Activated CD8-positive, alpha-beta memory T cell treated with anti-CD3 and anti-CD28 coated beads, Interleukin-2, amount 50 U/mL, for 24 hours (primary cell): Measurements from ENCODE around the gene PHLPP1.

ENCODE experiments used
- DNase-seq: peaks from one replicate; pipeline ENCODE4 v3.0.0-alpha.2; 2020; ENCODE audit errors: extremely low read depth

Gene PHLPP1

DNA sequence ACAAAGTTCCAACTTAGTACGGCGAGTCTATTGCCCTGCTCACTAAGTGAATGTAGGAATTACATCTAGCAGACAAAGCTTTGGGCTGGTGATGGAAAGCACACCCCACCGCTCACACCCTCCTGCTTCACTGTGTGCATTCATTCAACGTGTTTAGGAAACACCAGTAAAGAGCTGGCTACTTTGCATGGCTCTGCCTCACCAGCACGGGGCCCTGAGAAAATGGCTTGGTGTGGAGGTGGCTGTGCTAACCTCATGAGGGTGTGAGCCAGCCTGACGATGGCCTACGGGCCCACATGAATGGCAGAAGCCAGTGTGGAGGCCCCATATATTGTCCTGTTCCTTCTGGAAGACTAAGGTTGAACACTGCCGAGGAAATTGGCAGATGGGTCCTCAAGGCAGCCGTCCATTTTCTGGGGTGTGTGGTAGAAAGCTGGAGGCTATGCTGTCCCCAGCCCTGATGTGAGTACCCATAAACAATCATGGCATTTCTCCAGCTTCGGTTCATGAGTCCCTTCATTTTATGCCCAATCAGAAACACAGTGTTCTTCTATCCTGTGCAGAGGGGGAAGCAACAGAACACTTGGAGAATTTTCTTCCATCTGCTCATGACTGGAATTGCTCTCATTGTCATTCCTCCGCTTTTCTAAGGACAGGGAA, 269.4 kb downstream of the PHLPP1 start:
- no peak for DNase-seq

DNA sequence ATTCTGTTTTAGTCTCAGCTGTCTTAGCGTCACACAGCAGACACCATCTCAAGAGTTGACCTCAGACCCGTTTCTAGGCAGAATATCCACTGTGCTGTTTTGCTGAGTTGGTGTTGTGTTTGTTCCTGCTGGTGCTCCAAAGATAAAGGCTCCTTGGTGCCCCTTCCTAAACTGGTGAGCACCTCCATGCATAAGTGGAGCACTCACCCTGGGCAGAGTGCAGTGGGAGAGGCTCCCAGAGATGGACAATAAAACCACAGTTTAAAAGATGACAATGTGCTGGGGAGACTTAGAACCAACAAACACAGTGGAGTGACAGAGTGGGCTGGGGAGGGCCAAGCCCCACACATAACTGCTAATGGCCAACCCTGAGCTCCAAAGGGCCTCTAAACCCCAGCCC, 271.1 kb downstream of the PHLPP1 start:
- no peak for DNase-seq

DNA sequence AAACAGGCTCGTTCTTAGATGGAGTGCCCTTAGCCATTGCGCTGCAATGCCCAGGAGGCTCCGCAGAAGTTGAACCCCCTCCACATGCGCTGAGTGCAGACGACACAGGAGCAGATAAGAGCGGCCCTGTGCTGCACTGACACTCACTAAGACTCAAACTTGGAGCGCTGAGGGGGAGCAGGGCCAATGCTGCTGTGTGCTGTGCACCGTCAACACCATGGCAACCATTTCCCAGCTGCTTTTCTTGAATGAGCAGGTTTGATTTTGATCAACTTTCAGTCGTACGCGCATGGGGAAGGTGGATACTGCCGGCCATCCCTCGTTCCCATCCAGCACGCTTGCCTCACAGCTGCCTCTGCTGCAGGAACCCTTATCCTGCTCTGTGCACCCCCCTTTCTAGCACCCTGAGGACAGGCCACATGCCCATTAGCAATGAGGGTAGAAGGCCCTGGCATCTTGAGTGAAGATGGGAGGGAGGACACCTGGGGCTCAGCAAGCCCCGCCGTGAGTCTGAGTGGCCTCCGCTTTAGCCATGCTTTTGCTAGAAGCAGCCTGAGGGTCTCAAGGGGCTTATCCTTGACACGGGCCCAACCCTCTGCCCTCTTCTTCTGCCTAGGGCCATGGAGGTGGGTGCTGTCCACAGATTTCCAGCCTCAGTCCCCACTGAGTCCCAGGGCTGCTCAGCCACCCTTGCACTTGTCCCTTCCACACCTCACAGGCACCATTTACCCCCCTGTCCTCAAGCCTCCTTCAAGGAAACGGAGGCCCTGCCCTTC, 271.9 kb downstream of the PHLPP1 start:
- no peak for DNase-seq

DNA sequence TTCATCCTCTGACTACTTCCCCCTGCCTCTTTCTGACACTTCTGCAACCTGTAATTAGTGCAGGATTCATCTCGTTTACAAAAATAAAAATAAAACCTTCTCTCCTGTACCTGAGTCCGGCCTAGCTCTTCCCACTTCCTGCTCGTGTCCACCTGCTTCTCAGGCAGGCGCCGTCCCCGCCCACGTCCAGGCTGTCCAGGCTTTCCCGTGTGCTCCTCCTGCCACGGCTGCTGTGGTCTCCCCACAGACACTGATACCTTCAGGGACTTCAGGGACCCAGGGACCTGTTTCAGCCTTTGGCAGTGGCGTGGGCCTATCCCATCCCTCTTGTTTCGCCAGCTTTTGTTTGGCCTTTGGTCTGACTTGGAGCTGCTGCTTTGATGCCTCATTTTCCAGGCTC, 272.5 kb downstream of the PHLPP1 start:
- no peak for DNase-seq

DNA sequence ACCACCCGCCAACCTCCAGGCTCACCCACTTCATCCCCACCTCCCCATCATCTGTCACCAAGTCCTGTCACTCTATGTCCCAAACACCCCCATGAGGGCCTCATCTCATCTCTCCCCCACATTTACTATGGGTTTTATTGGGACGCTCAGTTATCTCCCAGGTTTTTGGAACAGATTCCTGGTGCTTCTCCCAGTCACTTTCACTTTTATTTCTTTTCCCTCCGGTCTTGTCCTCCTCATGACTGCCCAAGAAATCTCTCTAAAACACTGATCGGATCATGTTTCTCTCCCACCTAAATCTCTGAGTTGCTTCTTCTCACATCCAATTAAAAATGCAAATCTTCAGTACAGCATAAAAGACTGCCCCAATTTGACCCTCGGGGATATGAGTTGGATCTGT, 273.1 kb downstream of the PHLPP1 start:
- no peak for DNase-seq

DNA sequence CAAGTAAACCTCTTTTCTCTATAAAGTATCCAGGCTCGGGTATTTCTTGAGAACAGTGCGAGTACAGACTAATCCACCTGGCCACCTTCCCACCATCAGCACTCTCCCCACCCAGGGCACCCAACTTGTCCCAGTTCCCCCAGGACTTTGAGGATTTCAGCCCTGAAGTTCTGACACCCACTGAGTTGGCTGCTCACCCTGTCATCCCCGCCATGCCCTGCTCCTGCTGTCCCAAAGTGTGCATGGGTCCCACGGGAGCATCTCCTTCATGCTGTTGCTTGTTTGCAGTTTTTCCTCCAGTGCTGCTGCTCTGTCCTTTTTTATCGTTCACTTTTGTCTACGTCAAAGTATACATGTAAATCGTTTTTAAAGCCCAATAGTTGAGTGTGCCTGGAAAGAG, 273.9 kb downstream of the PHLPP1 start:
- DNase-seq: no peak

DNA sequence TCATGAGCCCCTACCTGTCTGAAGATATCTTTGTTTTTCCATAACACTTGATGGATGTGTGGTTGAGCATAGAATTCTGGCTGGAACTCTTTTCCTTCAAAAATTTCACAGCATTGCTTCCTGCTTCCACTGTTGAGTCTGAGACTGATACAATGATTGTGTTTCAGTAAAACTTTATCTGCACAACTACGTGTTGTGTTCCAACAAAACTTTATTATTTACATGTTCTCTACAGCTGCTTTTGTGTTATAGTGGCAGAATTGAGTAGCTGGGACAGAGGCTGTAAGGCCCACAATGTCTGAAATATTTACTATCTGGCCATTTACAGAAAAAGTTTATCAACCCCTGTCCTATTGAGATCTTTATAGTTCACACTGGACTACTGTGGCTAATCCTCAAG, 275.3 kb downstream of the PHLPP1 start:
- DNase-seq: no peak

DNA sequence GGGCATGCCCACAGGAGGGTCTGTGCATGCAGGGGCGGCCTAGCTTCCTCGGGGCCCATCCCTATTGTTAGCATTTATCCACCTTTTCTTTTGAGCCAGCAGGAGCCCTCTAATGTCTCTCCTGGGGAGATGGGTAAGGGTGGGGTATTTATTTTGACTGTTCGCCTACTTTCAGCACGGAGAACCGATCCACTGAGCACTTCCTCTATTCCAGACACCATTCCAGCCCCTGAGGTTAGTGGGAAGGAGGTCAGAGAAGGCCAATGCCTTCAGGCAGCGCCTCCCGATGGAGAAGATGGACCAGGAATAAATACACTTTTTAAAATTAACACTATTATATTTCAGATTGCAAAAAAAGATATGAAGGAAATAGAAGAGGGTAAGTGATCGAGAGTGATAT, 276.0 kb downstream of the PHLPP1 start:
- DNase-seq: no peak

DNA sequence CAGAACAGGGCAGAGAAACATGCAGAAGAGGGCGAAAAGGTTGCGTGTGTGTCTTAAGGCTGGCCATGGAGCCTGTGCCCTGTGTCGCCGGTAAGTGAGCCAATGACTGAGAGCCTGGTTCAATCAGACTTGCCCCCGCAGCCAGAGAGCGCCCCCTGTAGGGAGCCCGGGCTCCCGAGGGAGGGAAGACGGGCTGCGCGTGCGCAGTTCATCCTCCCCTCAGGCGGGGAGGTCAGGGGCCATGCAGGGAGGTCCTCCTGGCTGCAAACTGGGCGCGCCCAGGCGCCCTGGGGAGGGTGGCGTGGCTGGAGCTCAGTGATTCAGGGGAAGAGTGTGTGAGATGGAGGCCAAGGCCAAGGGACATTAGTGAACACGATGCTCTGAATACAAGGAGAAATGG, 276.6 kb downstream of the PHLPP1 start:
- DNase-seq: no peak

DNA sequence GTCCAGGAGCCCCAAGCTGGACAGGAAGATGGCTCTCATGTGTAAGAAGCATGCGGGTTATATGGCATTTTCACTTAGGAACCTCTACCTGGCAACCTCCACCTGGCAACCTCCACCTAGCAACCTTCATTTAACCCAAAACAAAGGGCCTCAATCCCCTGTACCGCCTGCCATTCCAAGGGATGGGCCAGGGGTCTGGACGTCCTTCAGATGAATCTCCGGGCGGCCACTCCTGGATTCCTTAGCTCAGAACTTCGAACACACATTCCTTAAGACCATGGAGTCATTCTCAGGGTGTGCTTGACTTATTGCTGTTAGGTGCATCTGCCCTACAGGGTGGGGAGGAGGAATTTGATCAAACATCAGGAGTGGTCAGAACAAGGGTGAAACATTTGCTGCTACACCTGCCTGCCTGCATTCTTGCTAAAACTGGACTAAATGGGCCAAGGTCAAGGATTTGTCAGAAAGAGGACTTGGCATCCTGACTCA, 277.6 kb downstream of the PHLPP1 start:
- DNase-seq: no peak

DNA sequence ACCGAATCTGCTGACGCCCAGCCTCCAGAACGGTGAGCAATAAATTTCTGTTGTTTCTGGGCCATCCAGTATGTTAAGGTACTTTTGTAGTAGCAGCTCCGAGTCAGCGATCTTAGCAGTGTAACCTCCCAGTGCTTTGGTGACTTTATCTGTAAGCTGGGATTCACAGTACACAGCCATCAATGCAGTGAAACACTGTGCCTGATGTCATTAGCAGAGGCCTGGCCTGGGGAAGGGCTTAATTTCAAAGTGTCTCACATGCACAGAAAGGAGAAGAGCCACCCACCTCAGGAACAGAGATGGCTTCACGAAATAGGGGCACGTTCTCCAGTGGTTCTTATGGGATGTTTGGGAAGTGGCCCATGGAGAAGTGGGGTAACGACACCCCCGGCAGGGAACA, 281.2 kb downstream of the PHLPP1 start:
- no peak for DNase-seq

DNA sequence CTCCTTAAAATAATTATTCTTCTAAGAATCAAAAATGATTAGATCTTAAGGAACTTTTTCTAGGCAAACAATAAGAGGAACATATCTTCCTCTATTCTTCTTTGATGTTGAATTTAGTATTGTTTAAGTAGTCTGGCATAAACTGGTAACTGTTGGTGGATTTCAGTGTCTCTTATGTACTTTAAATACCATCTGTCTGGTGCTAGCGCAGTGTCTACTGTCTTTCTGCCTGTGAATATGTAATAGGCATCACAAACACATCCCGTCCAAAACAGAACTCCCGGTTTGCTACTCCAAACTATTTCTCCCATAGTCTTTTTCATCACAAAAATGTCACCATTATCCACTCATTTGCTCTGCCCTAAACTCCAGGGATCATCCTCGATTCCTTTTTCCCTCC, 281.7 kb downstream of the PHLPP1 start:
- no peak for DNase-seq

DNA sequence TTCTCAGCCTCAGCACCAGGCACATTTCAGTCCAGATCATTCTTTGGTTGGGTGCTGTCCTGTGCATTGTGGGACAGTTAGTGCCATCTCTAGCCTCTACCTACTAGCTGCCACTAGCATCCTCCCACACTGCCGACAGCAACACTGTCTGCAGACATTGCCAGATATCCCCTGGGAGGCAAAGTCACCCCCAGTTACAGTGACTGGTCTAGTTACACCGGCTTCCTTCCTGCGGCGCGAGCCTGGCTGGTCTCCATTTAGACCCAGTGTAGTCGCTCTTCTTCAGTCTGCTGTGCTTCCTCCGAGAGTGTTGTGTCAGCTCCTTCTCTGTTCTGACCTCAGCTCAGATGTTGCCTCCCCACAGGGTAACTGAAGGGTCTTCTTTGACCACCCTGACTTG, 283.1 kb downstream of the PHLPP1 start:
- no peak for DNase-seq

DNA sequence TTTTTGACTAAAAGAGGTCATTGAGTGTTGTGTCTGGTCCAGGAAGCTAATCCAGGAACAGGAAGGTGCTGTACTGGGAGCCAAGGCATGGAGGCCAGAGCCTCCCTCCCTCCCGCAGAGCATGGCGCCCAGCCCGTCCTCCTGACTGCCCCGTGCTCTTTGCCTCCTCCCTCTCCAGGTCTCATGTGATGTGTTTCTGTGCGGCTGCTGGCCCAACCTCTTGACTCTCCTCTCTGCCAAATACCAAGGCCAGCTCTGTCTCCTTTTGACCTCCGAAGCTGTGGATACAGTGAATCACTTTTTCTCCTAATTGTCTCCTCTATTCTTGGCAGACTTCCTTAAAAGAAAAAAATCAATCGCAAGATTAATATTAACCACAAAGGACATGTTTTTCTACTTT, 284.1 kb downstream of the PHLPP1 start:
- no peak for DNase-seq

DNA sequence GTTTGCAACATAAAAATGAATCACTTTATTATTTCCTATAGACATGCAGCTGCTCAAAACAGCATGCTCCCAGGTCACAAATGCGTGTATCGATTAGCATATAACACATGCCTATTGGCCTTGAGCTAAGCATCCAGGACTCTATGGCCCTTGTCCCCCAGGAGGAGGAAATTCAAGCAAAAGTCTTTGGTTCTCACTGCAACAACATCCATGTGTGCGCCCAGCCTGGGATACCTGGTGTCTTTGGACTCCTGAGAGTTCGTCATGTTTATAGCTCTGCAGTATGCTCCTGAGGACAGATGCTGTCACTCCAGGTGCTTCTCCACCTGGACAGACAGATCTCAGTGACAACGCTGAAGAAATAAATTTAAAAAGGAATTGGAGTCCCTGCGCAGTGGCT, 284.6 kb downstream of the PHLPP1 start:
- DNase-seq: no peak

DNA sequence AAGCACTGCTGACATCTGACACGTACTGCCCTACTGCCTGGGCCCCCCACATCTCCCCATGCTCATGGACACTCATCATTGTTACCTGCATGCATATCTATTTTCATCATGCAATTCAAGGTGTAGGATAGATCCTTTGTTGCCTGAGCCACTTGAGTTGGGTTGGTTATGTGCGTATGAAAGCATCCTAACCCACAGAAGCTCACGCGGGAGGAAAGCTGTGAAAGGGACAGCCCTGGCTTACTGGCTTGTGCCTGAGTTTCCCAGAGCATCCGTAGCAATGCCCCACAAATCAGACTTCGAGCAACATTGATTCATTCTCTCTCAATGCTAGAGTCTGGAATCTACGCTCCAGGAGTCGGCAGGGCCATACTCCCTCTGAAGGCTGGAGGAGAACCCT, 285.5 kb downstream of the PHLPP1 start:
- no peak for DNase-seq

DNA sequence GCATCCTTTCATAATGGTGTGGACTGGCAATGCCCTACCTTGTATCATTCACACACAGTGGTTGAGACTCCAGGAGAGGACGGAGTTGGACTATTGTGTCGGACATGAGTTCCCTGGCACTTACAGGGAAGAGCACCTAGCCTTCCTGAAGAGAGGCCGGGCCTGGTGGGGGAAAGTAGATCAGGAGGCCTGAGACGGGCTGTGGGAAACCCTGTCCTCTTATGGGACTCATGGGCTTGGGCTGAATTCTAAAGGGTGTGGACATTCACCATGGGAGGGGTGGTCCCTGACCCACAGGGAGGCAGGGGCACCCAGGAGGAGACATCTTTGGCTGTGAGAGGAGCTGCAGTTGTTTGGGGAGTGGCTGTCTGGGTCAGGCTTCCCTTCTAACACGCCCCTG, 286.5 kb downstream of the PHLPP1 start:
- no peak for DNase-seq

DNA sequence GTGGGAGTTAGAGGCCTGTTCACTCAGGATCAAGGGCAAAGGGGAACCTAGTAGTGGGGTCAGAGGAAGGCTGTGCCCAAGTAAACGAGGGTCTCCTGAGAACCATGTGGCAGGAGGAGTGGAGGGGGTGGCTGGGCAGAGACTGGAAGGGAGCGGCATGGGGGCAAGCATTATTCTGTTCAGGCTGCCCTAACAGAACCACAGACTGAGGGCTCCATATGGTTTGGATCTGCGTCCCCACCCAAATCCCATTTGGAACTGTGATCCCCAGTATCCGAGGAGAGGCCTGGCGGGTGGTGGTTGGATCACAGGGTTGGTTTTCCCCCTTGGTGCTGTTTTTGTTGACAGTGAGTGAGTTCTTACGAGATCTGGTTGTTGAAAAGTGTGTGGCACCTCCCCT, 287.0 kb downstream of the PHLPP1 start:
- DNase-seq: no peak

DNA sequence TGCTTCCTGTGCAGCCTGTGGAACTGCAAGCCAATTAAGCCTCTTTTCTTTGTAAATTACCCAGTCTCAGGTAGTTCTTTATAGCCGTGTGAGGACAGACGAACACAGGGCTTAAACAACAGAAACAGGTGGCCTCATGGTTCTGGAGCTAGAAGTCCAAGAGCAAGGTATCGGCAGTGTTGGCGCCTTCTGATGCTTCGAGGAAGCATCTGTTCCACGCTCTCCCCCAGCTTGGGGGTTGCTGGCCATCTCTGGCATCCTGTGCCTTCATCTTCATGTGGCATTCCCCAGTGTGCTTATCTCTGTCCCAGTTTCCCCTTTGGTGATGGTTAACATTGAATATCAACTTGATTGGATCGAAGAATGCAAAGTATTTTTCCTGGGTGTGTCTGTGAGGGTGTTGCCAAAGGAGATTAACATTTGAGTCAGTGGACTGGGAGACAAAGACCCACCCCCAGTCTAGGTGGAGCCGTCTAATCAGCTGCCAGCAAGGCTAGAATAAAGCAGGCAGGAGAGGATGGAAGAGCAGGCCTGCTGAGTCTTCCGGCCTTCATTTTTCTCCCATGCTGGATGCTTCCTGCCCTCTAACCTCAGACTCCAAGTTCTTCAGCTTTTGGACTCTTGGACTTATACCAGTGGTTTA, 287.6 kb downstream of the PHLPP1 start:
- no peak for DNase-seq

DNA sequence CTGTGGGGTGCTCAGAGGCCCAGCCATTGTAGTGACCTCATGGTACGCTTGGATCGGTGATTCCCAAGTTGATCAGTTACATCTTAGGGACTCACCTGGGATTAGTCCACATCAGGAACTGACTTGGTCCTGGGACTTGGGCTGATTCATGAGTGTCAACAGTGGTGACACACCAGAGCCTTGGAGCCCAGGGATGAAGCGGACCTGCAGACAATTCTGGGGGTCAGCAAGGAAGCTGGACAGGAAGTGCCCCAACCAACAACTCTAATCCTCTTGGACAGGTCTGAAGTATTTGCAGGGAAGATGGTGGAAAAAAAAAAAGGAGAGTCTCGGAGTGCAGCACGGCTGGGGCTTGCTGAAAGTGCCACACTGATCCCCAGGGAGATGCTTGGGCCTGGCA, 288.6 kb downstream of the PHLPP1 start:
- no peak for DNase-seq

DNA sequence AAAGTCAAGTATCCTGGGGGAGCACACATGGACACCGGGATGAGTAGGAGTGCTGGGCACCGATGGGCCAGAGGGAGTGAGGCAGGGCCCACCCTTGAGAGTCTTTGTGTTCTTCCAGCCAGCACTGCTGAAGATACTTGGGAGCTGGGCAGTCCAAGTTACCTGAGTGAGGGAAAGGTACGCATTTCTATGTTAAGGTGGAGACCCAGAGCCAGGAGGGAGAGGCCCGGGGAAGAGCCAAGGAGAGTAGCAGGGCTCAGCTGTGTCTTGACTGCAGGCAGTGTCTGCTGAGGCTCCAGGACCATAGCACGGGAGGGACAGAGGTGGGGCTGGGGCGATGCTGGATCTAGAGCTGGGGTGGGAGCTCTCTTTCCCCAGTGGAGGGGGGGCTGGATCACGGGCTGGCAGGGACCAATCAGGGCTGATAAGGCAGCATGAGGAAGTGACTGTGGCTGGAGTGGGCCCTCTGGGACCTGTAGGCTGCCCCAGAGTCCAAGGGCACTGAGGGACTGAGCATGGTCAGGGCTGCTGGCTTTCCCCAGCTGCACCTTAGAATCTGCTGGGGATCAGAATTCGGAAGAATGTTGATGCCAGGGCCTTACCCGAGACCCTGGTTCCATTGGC, 289.2 kb downstream of the PHLPP1 start:
- no peak for DNase-seq

DNA sequence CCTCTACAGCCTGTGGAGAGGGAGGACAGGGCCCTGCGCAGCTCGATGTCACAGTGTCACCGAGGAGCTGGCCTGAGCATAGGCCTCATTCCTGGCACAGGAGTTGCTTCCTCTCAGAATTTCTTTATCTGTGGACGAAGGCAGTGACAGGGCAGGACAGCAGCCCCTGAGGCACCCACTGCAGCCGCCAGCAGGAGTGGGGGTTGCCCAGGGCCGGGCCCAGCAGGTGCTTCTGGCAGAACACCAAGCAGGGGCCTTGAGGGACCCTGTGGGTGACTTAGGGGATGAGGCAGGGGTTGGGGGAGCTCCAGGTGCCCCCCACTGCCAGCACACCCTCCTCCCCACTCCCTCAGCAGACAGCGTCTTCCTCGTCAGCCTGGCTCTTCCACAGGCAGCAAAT, 290.0 kb downstream of the PHLPP1 start:
- no peak for DNase-seq

DNA sequence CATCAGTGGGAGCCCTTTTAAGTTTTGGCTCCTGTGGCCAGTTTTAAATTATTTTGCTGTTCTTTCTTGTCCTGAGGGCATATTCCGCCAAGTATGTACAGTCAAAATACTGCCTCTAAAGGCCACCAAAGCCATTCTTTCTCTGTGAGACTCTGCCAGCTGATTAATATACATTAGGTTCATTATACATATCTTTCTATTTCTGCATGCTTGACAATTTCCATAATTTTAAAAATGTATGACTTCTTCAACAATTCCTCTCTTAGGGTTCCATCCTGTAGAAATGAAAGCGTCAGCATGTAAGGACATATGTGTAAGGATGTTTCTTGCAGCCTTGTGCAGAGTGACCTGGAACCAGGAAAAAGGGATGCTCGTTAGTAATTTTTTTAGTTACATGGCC, 291.9 kb downstream of the PHLPP1 start:
- DNase-seq: no peak
